ENCODE results near the gene TRIOBP.

GRCh38 chr22:37794376-37794775 is 97.5 kb downstream of the TRIOBP start:
- TF ChIP-seq EZH2 (IDR thresholded peaks at IDR 0.05; ENCODE audit: insufficient read depth, low read length) (no peak), CTCF (IDR thresholded peaks at IDR 0.05; ENCODE audit: insufficient read depth, low read depth, low read length) (no peak)

All from astrocyte (in vitro differentiated cells and primary cell).